HEK293T (cell line): ENCODE measurements around the gene ALCAM.

ENCODE experiments used
- BHLHE40 ChIP-seq: fragments of 450-650 bp; IDR thresholded peaks from 2 replicates; pipeline ENCODE4 v1.6.1; 2016; ENCODE audit warnings: mild to moderate bottlenecking, moderate library complexity, borderline replicate concordance
- CTBP1 ChIP-seq: fragments of 450-650 bp; IDR thresholded peaks from 2 replicates; pipeline ENCODE4 v1.6.1; 2016; ENCODE audit warnings: borderline replicate concordance
- ELF4 ChIP-seq: fragments of 450-650 bp; IDR thresholded peaks from 2 replicates; pipeline ENCODE4 v1.6.1; 2017; ENCODE audit warnings: antibody characterized with exemption
- FOXA1 ChIP-seq: fragments of 450-650 bp; IDR thresholded peaks from 2 replicates; pipeline ENCODE4 v1.6.1; 2016; ENCODE audit warnings: mild to moderate bottlenecking
- FOXK2 ChIP-seq: fragments of 450-650 bp; IDR thresholded peaks from 2 replicates; pipeline ENCODE4 v1.6.1; 2016; ENCODE audit warnings: mild to moderate bottlenecking
- FOXM1 ChIP-seq: fragments of 450-650 bp; IDR thresholded peaks from 2 replicates; pipeline ENCODE4 v1.6.1; 2017; ENCODE audit warnings: mild to moderate bottlenecking, borderline replicate concordance
- HDGF ChIP-seq: fragments of 450-650 bp; IDR thresholded peaks from 2 replicates; pipeline ENCODE4 v1.6.1; 2017; ENCODE audit warnings: antibody characterized with exemption, borderline replicate concordance
- LEF1 ChIP-seq: fragments of 450-650 bp; IDR thresholded peaks from 2 replicates; pipeline ENCODE4 v1.6.1; 2017; ENCODE audit warnings: mild to moderate bottlenecking, borderline replicate concordance
- NFRKB ChIP-seq: fragments of 450-650 bp; IDR thresholded peaks from 2 replicates; pipeline ENCODE4 v1.6.1; 2016; ENCODE audit warnings: mild to moderate bottlenecking, moderate library complexity
- PKNOX1 ChIP-seq: fragments of 450-650 bp; IDR thresholded peaks from 2 replicates; pipeline ENCODE4 v1.6.1; 2016
- SP1 ChIP-seq: fragments of 450-650 bp; IDR thresholded peaks from 2 replicates; pipeline ENCODE4 v1.6.1; 2017
- SUZ12 ChIP-seq: fragments of 450-650 bp; IDR thresholded peaks from 2 replicates; pipeline ENCODE4 v1.6.1; 2016; ENCODE audit warnings: mild to moderate bottlenecking
- TARDBP ChIP-seq: fragments of 450-650 bp; IDR thresholded peaks from 2 replicates; pipeline ENCODE4 v1.6.1; 2016
- ZNF384 ChIP-seq: fragments of 450-650 bp; IDR thresholded peaks from 2 replicates; pipeline ENCODE4 v1.6.1; 2016

- TF ChIP-seq LEF1 (no peak), ELF4 (no peak), HDGF (no peak), SUZ12 (no peak), SP1 (no peak), FOXA1 (no peak), PKNOX1 (no peak), FOXM1 (no peak), NFRKB (no peak), CTBP1 (no peak), BHLHE40 (no peak), FOXK2 (no peak), ZNF384 (no peak), TARDBP (no peak)
Measured at GRCh38 chr3:105417525-105418289, 51.0 kb downstream of the ALCAM start.
